SH-SY5Y (cell line): ENCODE data around the gene SYNPO.

Source experiments
- GATA2 ChIP-seq: IDR thresholded peaks from 2 replicates; pipeline ENCODE4 v1.6.1; 2011; ENCODE audit warnings: mild to moderate bottlenecking, low read depth, low read length
- GATA3 ChIP-seq: IDR thresholded peaks from 2 replicates; pipeline ENCODE4 v1.6.1; 2011; ENCODE audit warnings: low read depth, mild to moderate bottlenecking, low read length, moderate library complexity

Gene SYNPO

DNA sequence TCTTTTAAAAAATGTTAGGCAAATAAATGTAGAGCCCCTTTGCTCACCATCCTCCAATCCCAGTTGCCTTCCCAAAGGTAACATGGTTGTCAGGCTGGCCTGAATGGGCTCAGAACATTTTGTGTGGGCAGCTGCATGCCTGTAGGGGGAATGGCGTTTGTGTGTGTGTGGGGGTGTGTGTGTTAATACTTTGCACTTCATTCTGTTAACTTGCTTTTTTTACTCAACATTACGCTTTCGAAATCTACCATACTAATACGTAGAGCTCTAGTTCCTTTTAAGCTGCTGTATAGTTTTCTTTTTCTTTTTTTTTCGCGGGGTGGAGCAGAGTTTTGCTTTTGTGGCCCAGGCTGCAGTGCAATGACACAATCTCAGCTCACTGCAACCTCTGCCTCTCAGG, 34.6 kb downstream of the SYNPO start:
- no peak for TF ChIP-seq GATA3
- TF ChIP-seq GATA2 = no peak

DNA sequence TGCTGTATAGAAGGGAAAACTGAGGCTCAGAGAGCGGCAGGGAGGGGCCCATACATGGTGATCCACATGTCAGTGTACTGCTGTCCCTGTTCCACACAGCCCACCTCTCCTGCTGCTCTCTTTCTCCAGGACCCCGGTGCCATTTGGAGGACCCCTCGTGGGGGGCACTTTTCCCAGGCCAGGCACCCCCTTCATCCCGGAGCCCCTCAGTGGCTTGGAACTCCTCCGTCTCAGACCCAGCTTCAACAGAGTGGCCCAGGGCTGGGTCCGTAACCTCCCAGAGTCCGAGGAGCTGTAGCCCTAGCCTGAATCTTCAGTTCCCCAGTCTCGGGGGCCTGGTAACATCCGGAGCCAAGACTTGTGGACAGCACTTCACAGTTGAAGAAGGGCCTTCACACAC, 36.1 kb downstream of the SYNPO start:
- TF ChIP-seq GATA3 = no peak
- no peak for TF ChIP-seq GATA2

- TF ChIP-seq GATA2 (no peak), GATA3 (no peak)
These were observed 48.7 kb downstream of the SYNPO start for GRCh38 chr5:150689120-150689519.

DNA sequence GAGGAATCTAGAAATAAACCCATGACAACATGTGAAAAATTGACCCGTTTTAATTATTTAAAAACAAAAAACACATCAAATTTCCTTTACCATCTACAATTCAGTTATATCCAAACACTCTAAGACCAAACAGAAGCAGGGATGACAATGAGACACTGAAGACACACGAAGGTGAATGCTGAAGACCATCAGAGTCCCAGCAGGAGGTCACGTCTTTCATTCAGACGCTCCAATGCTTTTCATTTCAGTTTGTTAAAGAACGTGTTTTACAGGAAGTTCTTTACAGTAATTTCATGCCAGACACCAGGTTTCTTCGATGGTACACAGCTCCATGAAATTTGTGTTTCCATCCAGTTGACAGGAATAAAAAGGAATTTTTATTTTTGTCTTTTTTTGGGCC, 50.3 kb downstream of the SYNPO start:
- TF ChIP-seq GATA3 (no peak), GATA2 (no peak)

DNA sequence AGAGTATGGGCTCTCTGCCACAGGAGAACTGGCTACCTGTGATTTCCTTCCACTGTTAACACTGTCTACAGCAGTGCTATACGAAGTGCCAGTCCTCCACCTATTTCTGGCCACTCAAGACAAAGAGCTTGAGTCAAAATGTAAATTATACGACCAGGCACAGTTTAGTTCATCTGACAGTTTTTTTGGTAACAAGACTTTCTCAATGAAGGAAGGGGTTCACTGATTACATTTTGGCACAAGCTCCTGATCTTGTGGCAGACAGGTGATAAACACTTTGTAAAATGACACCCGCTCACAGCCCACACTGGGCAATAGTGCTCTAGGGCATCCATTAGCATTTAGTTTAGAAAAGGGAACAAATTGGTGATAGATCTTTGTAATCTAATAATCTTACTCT, 51.8 kb downstream of the SYNPO start:
- TF ChIP-seq GATA3 (no peak), GATA2 (no peak)

DNA sequence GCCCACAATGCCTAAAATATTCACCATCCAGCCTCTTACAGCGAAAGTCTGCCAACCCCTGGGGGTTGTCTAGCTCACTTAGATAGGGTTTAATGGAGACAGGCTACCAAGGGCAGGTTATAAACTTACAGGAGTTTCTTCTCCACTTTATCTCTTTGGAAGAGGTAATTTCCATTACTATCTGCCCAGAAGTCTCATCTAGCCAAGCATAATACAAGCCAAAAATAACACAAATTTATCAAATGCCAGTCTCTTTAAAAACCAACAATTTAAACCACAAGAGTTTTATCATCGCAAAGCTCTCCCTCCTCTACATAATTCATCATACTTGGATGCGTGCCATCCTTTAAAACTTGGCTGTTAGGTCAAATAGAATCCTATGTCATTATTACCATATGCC, 54.2 kb downstream of the SYNPO start:
- TF ChIP-seq GATA3 (no peak), GATA2 (no peak)

- no peak for TF ChIP-seq GATA3
These were observed 59.8 kb downstream of the SYNPO start for GRCh38 chr5:150700246-150700593.

DNA sequence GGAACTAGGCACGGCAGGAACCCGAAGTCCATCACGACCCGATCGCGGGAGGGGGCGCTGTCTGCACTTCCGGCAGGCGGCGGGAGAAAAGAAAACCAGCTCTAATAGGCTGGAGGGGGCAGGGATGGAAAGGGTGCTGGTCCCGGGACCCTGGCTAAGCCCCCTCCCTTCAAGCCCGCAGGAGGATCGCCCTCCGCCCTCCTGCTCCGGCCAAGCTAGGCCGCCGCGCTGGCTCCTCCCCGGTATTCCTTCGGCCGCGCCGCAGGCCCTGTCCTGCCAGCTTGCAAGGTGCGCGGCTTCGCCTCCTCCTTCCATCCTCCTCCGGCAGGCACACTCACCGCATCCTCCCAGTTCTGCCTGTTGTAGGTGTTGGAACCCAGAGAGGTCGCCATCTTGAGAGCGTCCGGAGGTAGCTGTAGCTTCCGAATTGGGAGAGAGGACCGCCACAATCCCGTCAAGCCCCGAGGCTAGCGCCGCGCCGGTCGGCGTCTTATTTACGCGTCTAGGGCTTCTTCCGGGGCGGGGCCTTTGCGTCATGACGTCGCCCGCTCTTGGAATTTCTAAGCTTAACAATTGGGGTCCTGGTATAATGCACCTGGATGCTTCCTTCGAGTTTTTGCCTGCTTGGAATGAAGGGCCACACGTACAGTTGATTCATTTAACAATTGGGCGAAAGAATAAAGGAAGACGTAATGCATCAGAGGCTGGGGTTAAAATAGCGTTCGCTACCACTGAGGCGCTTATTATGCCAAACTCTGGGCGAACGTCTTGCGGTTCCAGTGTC, 60.3 kb downstream of the SYNPO start, which contains the start of gene RBM22:
TSS of gene RBM22 (minus strand) at position 469 of the 784 bp plus-strand sequence. CDS start at position 392, 77 bp downstream.
- TF ChIP-seq GATA3 (no peak), GATA2 (no peak)

- TF ChIP-seq GATA3 (no peak), GATA2 (no peak)
These were observed 63.3 kb downstream of the SYNPO start for GRCh38 chr5:150703762-150704161.

DNA sequence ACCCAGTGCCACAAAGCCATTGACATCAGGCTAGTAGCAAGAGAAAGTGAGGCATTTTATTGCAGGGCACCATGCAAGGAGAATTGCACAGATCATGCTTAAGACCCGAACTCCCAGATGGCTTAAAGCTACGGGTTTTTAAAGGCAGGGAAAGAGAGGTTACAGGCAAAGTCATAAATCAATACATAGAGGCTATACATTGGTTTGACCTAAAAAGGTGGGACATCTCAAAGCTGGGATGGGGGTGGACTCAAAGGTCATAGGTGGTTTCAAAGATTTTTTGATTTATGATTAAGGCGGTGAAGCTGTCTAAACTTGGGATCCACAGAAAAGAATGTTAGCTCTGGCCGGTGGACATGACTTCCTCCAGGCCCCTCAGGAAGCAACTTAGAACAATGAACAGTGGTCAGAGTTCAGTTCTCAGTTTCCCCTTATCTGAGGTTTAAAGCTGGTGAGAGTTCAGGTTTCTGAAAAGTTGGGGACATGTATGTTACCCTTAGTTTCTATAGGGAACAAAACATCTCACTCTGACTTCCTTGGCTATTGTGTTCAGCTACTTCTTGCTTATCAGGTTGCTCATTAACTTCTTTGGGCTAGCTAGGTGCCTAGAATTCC, 66.4 kb downstream of the SYNPO start:
- no peak for TF ChIP-seq GATA2
- no peak for TF ChIP-seq GATA3
